ENCODE measurements around the gene MCC. TPM values are rescaled to one million over a fixed set of nuclear protein-coding genes. Genes with fewer than 3 reads are reported as not detected.

The MCC gene
- total RNA-seq, 1 donor from 2014 or later = 3.5 TPM

DNA sequence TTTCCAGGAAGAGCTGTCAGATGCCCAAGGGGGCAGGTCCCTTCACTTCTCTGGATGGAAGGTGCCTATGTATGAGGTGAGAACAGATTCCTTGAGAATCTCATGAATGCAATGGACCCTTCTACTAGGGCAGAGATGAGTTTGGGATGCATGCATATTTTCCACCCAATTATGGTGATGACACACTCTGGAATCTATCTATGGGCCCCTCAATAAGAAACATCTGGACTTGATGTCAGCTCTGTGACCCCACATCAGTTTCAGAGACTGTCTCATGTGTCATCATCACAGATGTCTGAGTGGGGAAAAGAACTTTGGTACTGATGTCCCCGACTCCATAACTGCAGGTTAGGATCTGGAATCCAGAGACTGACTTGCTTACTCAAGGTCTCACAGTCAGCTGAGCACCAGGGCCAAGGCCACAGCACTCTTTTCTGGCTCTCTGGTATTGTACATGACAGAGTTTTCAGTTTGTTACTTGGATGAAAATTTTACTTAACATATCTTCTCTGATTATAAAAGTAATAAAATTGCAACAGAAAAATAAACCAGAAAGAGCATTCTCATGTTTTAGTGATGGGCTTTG is 334.6 kb downstream of the MCC start:
- intact Hi-C loops (cut with micrococcal nuclease) = loop anchor here (10.0 kb wide), 1 partner anchor 159 kb away; no protein-coding TSS in a partner anchor

DNA sequence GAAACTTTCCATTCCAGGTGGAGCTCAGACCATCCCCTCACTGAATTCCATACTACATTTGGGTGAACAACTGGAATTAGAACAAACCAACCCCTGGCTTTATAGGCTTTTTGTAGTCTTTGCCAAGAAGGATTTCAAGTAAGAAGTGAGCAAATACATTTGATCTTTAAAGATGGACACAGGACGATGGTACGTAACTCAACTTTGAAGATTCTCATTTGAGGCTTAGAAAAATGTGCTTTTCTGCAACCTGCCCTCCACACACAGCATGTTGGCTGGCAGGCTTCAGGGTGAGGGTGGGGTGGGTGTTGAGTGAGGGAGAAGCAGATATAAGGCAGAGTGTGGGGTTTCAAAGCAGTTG is 335.9 kb downstream of the MCC start:
- intact Hi-C loops (cut with micrococcal nuclease) = loop anchor here (10.0 kb wide), 1 partner anchor 158 kb away; no protein-coding TSS in a partner anchor

DNA sequence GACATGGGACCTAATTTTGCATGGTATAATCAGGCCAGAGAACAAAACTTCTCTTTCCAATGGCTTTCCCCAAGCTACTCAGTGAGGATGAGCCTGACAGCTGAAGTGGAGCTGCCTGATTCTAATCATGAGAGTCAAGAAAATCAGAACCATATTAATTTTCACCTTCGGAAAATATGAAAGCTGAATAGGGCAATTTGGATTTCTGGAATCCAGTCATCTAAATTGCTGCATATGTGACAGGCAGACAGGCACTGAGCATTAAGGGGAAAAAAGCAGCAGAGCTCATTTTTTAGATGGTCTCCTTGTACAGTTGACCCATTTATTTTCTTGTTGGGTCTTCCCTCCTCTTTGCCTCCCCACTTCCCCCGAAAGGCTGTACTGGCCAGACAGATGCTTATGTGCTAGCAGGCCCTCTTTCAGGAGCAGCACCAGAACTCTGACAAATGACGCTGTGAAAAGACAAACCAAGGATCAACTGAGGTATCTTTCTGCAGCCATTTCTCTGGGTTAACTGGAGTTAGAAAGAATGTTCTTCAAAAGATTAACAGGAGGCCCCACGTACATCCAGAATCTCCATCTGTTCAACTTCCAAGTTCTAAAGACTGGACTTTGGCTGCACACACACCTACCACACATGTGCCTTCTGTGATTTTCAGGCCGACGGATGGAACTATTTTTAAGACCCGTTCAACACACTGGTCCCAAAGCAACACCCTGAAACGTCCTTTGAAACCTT is 336.4 kb downstream of the MCC start:
- intact Hi-C loops (cut with micrococcal nuclease) = loop anchor here (10.0 kb wide), 1 partner anchor 157 kb away; no protein-coding TSS in a partner anchor

DNA sequence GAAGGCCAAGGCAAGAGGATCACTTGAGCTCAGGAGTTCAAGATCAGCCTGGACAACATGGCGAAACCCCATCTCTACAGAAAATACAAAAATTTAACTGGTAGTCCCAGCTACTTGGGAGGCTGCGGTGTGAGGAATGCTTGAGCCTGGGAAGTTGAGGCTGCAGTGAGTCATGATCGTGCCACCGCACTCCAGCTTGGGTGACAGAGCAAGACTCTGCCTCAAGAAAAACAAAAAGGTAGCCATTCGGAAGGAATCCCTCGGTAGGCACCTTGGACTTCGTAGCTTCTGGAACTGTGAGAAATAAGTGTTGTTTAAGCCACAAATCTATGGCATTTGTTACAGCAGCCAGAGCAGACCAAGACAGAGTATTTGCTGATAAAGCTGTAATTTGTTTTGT is 337.4 kb downstream of the MCC start:
- intact Hi-C loops (cut with micrococcal nuclease) = loop anchor here (10.0 kb wide), 1 partner anchor 156 kb away; no protein-coding TSS in a partner anchor

DNA sequence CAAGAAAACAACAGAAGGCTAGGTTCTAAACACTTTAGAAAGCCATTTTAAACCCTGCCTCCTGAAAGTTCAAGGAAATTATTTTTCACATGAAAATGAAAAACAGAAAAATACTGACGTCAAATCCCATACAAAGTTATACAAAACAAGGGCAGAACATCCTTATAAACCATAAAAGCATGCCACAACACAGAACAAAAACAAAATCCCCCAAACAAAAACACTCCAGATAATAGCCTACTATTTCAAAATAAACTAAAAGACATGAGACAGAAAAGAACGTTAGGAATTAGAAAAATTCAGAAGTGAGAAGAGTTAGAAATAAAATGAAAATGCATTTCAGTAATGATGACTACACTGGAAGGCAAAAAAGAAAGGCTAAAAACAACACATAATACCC is 338.0 kb downstream of the MCC start:
- intact Hi-C loops (cut with micrococcal nuclease) = loop anchor here (10.0 kb wide), 1 partner anchor 155 kb away; no protein-coding TSS in a partner anchor

DNA sequence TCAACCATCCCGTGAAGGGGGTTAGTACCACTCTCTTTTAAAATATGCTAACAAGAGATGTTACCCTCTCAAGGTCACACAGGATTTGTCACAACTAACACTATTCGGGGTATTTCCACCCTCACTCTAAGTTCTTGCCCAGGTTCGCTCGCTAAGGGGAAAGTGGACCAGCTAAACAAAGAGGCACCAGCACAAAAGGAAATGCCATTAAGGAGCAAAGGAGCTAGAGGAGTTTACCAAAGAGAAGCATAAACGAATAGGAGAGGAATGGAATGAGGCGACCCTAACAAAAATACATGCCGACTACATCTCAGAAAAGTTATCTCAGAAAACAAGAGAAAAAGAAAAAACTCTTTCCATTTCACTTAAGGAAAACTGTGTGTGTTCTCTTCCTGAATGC is 340.7 kb downstream of the MCC start:
- intact Hi-C loops (cut with micrococcal nuclease) = no loop called here

DNA sequence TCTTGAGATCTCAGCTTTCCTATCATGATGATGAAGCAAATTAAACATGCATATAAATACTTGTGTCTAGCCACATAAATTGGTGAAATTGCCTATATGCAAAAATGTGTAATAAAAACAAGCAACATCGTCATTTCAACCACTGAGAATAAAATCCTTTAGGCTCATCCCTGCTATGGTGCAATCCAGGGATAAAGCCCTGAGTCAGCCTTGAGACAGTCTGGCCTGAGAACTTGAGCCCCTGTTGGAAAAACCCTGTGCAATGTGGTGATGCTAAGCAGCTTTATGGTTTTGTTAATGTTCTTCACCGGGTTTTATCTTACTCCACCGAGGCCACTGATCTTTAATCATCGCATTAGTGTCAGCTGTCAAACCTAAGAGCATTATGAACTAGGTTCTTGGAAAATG is 341.1 kb downstream of the MCC start:
- intact Hi-C loops (cut with micrococcal nuclease) = no loop called here

DNA sequence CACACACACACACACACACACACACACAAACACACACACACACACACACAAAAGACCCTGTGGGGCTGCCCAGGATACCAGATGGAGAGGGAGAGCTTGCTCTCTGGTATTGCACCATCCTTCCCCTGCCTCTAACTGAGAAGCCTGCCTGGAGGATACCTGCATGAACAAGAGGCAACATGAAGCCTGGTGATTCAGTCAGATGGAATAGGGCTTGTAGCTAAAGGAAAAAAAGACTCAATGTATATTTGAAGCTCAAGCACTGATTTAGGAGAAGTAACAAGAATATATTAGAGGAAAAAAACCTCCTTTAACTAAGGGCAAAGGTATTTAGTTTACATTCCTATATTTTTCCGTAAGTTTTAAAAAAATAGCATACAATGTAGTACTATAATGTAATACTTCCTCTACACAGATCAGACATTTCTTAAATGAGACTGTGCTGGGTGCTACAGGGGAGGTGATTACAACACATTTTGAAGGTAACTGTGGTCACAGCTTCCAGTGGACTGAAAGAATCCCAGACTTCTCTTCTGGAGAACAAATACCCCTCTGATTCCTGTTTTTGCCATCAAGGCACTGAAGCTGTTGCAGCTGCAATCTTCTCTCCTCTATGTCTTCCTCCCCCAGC is 342.4 kb downstream of the MCC start:
- intact Hi-C loops (cut with micrococcal nuclease) = no loop called here

DNA sequence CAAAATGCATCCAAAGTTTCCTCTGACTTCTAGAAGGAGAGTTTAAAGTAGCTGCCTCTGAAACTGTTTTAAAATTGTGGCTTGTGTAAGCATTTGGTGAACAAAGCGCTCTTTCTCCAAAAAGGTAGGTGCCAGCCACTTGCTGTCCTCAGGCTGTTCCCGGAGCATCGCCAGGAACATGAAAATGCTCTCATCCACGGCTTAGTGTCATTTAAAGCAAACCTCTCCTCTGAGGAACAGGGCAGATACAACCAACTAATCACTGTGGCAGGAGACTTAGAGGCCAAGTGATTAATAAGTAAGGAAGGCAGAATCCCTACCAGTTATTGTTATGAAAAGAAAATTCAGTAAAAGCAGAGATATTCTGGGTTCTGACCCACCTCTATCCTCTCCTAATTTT is 346.1 kb downstream of the MCC start:
- intact Hi-C loops (cut with micrococcal nuclease) = no loop called here

DNA sequence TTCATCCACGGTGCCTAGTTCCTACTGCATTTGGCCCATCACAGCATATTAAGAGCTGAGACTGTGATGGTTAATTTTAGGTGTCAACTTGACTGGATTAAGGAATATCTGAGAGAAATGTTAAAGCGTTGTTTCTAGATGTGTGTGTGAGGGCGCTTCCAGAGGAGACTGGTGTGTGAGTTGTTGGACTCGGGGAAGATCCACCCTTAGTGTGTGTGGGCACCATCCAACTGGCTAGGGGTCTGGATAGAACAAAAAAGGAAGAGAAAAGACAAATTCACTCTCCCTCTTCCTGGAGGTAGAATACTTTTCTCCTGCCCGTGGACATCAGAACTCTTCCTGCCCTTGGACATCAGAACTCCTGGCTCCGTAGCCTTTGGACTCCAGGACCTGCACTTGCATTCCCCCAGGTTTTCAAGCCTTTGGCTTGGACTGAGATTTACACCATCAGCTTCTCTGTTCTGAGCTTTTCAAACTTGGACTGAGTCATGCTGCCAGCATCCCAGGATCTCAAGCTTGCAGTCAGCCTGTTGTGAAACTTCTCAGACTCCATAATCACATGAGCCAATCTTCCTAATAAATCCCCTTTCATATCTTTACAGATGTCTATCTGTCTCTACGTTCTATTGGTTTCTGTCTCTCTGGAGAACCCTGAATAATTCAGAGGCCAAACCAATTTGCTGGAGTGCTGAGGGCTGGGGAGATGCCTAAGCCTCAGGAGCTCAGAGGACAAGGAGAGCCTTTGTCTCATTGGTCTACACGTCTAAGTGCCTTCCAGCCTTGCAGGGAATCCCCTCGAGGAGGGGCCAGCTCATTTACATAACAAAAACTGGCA is 347.2 kb downstream of the MCC start:
- intact Hi-C loops (cut with micrococcal nuclease) = no loop called here

DNA sequence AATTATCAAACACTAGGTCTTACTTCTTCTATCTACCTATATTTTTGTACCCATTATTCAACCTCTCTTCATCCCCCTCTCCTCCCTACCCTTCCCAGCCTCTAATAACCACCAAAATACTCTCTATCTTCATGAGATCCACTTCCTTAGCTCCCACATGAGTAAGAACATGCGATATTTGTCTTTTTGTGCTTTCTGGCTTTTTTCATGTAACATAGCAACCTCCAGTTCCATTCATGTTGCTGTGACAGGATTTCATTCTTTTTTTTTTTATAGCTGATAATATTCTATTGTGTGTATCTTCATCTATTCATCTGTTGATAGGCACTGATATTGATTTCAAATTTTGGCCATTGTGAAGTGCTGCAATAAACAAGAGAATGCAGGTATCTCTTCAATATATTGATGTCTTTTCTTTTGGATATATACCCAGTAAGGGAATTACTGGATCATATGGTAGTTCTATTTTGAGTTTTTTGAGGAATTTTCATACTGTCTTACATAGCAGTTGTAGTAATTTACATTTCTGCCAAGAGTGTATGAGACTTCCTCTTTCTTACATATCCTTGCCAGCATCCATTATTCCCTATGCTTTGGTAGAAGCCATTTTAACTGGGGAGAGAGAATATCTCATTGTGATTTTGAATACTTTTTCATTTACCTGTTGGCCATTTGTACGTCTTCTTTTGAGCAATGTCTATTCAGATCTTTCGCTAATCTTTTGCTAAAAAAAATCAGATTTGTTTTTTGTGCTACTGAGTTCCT is 354.9 kb downstream of the MCC start:
- intact Hi-C loops (cut with micrococcal nuclease) = no loop called here

DNA sequence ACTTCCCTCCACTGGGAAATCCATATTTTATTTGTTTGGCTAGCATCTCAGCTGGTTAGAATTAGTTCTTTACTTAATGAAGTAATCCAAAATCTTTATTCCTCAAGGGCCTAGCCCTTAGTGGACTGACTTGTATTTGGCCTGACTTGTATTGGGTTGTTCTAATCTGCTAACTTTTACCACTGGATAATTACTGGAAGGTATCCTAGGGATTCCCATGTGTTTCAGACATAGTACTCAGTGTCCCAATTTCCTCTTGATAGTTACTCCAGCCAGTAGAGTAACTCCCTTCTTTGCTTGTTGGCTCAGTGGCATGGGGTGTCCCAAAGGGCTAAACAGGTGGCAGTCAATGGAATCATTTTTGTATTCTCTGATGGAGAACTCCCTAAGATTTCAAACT is 355.7 kb downstream of the MCC start:
- intact Hi-C loops (cut with micrococcal nuclease) = no loop called here

DNA sequence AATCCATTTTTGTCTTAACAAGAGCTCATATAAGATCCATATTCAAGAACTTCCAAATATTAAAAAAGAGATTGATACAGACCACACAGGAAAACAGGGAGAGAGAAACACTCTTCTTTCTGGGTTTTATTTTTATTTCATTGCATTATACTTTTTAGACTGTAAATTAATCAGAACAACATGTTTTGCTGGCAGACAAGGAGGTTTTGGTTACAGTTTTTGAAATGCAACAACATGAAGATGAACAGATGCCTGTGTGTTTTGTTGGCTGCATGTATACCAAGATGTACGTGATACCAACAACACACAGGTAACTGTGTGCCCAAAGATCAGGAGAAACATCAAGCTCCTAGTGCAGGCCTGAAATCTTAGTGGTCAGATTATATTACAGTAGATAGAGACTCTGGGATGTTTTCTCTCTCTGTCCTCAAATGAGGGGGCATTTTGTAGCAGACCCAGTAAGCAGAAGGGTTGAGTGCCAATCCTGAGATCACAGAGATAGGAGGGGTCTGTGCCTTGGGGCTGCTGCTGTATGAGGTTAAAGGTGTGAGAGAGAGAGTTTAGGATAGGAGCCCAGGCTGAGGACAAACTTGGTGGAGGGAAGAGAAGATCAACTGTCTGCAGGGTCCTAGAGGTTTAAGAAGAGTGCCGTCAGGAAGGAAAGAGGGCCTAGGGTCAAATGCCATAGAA is 359.5 kb downstream of the MCC start:
- intact Hi-C loops (cut with micrococcal nuclease) = no loop called here

DNA sequence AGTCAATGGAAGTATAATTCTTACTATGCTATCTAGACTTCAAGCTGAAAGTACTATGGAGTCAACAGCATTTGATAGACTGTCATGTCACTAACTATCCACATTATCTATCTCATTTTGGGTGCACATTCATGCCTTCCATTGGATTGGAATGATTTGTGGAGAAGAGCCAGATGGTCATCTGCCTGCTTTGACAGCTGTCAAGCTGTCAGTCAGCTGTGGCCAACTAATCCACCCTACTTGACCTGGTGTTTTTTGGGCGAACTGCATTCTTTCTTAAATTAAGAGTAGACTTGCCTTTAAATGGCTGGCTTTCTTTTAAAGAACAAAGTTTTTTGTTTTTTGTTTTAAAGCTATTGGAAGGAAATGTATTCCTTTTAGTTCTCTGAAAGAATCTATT is 360.2 kb downstream of the MCC start:
- intact Hi-C loops (cut with micrococcal nuclease) = no loop called here

DNA sequence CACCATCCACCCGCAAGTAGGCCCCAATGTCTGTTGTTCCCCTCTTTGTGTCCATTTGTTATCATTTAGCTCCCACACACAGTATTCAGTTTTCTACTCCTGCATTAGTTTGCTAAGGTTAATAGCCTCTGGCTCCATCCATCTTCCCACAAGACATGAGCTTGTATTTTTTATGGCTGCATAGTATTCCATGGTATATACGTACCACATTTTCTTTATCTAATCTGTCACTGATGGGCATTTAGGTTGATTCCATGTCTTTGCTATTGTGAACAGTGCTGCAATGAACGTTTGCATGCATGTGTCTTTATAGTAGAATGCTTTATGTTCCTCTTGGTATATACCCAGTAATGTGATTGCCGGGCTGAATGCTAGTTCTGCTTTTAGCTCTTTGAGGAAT is 361.2 kb downstream of the MCC start:
- intact Hi-C loops (cut with micrococcal nuclease) = no loop called here

DNA sequence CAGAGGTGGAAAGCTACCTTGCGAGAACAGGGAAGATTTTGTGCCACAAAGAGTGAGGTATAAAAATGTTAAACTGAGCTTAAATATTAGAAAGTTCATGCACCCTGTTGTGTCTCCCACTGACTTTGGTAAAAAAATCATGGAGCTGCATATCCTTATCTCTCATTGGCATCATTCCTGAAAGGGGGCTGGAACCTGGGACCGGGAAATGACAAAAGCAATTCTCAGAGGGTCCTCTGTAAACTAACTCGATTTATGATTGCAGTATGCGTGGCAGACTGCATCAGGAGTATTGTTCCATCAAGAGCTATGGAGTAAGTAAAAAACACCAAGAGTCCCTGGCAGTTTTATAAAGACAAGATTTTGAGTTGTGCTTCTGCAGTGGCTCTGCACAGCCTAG is 362.9 kb downstream of the MCC start:
- intact Hi-C loops (cut with micrococcal nuclease) = no loop called here

DNA sequence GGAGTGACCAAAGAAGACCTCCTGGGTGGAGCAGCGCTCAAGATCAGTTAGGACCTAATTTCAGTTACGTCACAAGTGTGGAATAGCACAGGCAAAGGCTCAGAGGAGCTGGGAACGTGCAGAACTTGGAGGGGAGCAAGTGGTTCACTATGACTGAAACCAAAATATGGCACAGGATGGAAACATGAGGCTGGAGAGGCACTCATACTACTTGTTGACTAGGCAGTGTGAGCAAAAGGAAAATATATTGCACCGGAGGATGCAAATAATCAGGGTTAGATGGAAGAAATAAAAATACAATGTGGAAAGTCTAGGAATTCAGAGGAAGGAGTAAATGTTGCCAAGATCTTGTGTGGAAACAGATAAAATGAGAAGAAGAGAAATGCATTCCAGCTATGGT is 363.3 kb downstream of the MCC start:
- intact Hi-C loops (cut with micrococcal nuclease) = no loop called here

DNA sequence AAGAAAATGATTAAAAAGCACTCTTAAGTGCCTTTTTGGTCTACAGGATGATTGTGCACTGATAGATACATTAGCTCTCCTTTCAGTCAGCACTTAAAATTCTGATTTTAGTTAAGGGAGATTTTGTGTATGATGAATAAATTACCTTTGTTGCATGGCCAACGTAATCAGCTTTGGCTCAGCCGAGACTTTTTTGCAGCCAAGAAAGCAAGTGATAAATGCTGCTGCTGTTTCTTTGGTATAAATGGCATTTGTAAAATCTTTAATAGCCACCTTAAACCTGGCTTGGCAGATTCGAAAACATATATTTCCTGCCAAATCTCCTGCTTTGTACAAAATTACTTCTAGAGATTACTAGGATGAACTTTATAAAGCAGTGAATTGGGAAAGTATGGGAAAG is 364.0 kb downstream of the MCC start:
- intact Hi-C loops (cut with micrococcal nuclease) = no loop called here

DNA sequence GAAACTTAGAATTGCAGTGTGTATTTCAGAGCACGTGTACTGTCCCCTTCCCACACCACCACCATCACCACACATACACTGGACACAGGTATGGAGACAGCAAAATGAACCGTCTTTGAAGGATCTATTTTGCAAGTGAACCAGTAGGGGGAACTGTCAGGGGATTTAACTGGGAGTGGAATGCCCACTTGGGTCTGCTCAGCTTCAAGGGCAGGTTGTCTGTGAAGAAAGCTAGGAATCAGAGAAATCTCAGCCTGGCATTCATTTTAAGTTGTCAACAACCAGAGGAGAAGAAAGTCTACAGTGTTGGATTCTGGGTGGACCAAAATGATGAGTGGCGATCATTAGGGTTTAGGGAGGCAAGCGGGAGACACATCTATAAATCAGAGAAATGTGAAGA is 364.6 kb downstream of the MCC start:
- intact Hi-C loops (cut with micrococcal nuclease) = no loop called here

DNA sequence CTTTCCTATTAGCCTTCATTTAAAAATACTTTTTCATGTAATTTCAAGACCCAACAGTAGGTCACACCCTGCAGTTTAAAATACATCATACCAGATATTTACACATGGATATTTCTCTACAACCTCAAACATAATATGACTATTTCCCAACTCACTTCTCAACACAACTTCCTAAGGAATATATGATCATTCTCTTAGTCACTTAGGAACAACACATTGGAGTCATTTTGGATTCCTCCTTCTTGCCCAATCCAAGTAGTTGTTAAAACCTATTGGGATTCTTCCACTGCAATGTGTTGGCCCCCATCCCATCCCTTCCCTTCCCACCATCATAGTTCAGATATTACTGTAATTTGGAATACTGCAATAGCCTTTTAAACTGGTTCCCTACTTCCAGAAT is 366.2 kb downstream of the MCC start:
- intact Hi-C loops (cut with micrococcal nuclease) = no loop called here
